Fibroblast of villous mesenchyme (primary cell): ENCODE measurements around the gene COG3. TPM values are rescaled to one million over a fixed set of nuclear protein-coding genes. Genes with fewer than 3 reads are reported as not detected.
"Not testable (repeated sequence)": the region's sequence is repeated elsewhere in the genome, so short reads cannot be mapped to it uniquely, and the experiment has no call there.

Experiments
- DNase-seq: peaks from one replicate; pipeline ENCODE4 v3.0.0-alpha.2; 2010; ENCODE audit warnings: low read depth
- H3K4me3 ChIP-seq: 2 replicates; pipeline ENCODE4 v1.5.1; 2011; ENCODE audit warnings: low read depth, mild to moderate bottlenecking, low read length
- CTCF ChIP-seq: IDR thresholded peaks from 2 replicates; pipeline ENCODE4 v1.5.1; 2012; ENCODE audit warnings: low read depth, mild to moderate bottlenecking, low read length; ENCODE audit not compliant: insufficient read depth
- total RNA-seq: library from RNA; depleted of rRNA; stranded (reverse); fragments of >200 nt; gene quantifications from 2 replicates; pipeline ENCODE4 v1.2.3, GENCODE V29; 2012

The COG3 gene
- total RNA-seq, 1 donor: 41.0 TPM

- no peak overlapping the region for H3K4me3 ChIP-seq
- no peak for TF ChIP-seq CTCF
- DNase-seq: no peak
Measured at GRCh38 chr13:45422731-45423292, 41.9 kb upstream of the COG3 start.

- H3K4me3 ChIP-seq, DNase-seq: not testable (repeated sequence)
Measured at GRCh38 chr13:45426056-45426841, 38.5 kb upstream of the COG3 start.

GRCh38 chr13:45432737-45433380 is 31.9 kb upstream of the COG3 start:
- H3K4me3 ChIP-seq: no peak overlapping the region
- no peak for DNase-seq
- TF ChIP-seq CTCF: no peak

GRCh38 chr13:45433381-45433790 is 31.4 kb upstream of the COG3 start:
- H3K4me3 ChIP-seq: no peak overlapping the region
- TF ChIP-seq CTCF: no peak
- DNase-seq: no peak

GRCh38 chr13:45434556-45435371 is 30.0 kb upstream of the COG3 start:
- H3K4me3 ChIP-seq: no peak overlapping the region
- no peak for DNase-seq
- no peak for TF ChIP-seq CTCF

- no peak for TF ChIP-seq CTCF
- no peak for DNase-seq
- H3K4me3 ChIP-seq: no peak overlapping the region
Measured at GRCh38 chr13:45436332-45436731, 28.4 kb upstream of the COG3 start.

- H3K4me3 ChIP-seq: no peak overlapping the region
- no peak for TF ChIP-seq CTCF
- no peak for DNase-seq
Measured at GRCh38 chr13:45436953-45437352, 27.8 kb upstream of the COG3 start.
